Psoas muscle (tissue), 8 donors: ENCODE results near the gene TENM3. TPM values are rescaled to one million over a fixed set of nuclear protein-coding genes. Genes with fewer than 3 reads are reported as not detected.
A peak's percentile ranks its signal among the peaks of the same experiment; 100 is the strongest.

Experiments used
- ATAC-seq, 4 donors: fragments of 200-7000 bp; cut with Tn5 transposase; one replicate each; pipeline ENCODE4 v1.9.1; 2020; ENCODE audit warnings: moderate library complexity in 3 of 4, mild to moderate bottlenecking in 2 of 4
- DNase-seq, 2 donors: peaks; one replicate each; pipeline ENCODE4 v3.0.0-alpha.2; 2020
- H3K27ac ChIP-seq: fragments of 200-600 bp; one replicate; pipeline ENCODE4 v1.8.0; 2022
- H3K27me3 ChIP-seq, 3 donors: fragments of 200-600 bp in 1 of 3; one replicate each; pipeline versions ENCODE4 v1.6.1 to v1.8.0; 2013 to 2022; ENCODE audit warnings: low read length in 2 of 3, mild to moderate bottlenecking in 2 of 3, moderate library complexity in 1 of 3; ENCODE audit not compliant: insufficient read depth in 3 of 3
- H3K36me3 ChIP-seq, 2 donors: fragments of 200-600 bp in 1 of 2; one replicate each; pipeline versions ENCODE4 v1.6.1 to v1.8.0; 2013 to 2022; ENCODE audit warnings: low read depth in 1 of 2, mild to moderate bottlenecking in 1 of 2, moderate library complexity in 1 of 2; ENCODE audit not compliant: insufficient read depth in 1 of 2
- H3K4me1 ChIP-seq: fragments of 200-600 bp; one replicate; pipeline ENCODE4 v1.8.0; 2022
- H3K4me3 ChIP-seq: fragments of 200-600 bp; one replicate; pipeline ENCODE4 v1.8.0; 2022; ENCODE audit warnings: mild to moderate bottlenecking
- H3K9me3 ChIP-seq: fragments of 200-600 bp; one replicate; pipeline ENCODE4 v1.8.0; 2022
- CTCF ChIP-seq: fragments of 200-600 bp; IDR thresholded peaks from one replicate; pipeline ENCODE4 v1.8.0; 2022; ENCODE audit warnings: antibody characterized with exemption
- WGBS, 3 donors: extraction: QIAGEN DNeasy Blood & Tissue Kit; methylation state at CpG; one replicate each; pipeline versions ENCODE4 v1.1.6 to v1.1.7; 2013; 5-methylcytosine and 5-hydroxymethylcytosine counted together
- intact Hi-C, 2 donors: fragments of 100-400 bp; cut with DNase I; formaldehyde crosslinking; loops; one replicate each; pipeline versions ENCODE4 v1.11.0 to v1.14.2; 2022
- polyA plus RNA-seq, 3 donors: library from polyadenylated mRNA; stranded (reverse); fragments of 200-250 nt; gene quantifications; one replicate each; pipeline ENCODE4 v1.2.3, GENCODE V29; 2013
- total RNA-seq, 4 donors: library from RNA; stranded (reverse); fragmentation: NEBNext Ultra II Directional in 2 of 4; extraction: Animal tissue kit (Norgen Biotek cat#: 25700) in 2 of 4; gene quantifications; one replicate each; pipeline versions ENCODE4 v1.2.1 to v1.2.4, GENCODE V29; 2021 to 2023
- donor health status: healthy with polysubstance abuse.
- donor health status: DM: no; HTN: no; CAD: no; lungs with moderate emphysema.
- donor health status: Bipolar disorder and iron deficiency.
- donor health status: healthy.
- donor health status: DM: yes; HTN: yes; CAD: no.
- donor health status: DM: no; HTN: no; CAD: no.
- donor health status: DM: no; HTN: no; CAD: no.
- donor health status: DM: yes; HTN: yes; CAD: no.

Gene TENM3
- total and polyA plus RNA-seq, 7 donors, result 0.48 to 11.6 (median 5.3) TPM

- intact Hi-C loops, result no loop called here
- Histone ChIP-seq H3K9me3 (no peaks in the 10 kb centered on the region), H3K4me1 (peaks cover 21% of the 10 kb centered on the region), H3K27ac (no peak overlapping the region), H3K36me3 (no peaks in the 10 kb centered on the region), H3K27me3 (no peaks in the 10 kb centered on the region), H3K4me3 (no peak overlapping the region)
- 73 to 78% (median 74%) methylated on average over 2 of the region's 2 CpGs for WGBS, 3 donors
- TF ChIP-seq CTCF, result no peak
- no peak for DNase-seq
- ATAC-seq, result no peak
Observed at GRCh38 chr4:182532441-182532840, 289.2 kb downstream of the TENM3 start.

- Histone ChIP-seq H3K4me1 (peaks cover 23% of the 10 kb centered on the region), H3K27ac (no peak overlapping the region), H3K36me3 (no peaks in the 10 kb centered on the region), H3K9me3 (no peaks in the 10 kb centered on the region), H3K27me3 (no peaks in the 10 kb centered on the region), H3K4me3 (no peak overlapping the region)
- DNase-seq (no peak), ATAC-seq (no peak)
- TF ChIP-seq CTCF, result no peak
- 44 to 68% (median 48%) methylated on average over 1 of the region's 1 CpG for WGBS, 3 donors
- intact Hi-C loops, result no loop called here
Observed at GRCh38 chr4:182533964-182534363, 290.8 kb downstream of the TENM3 start.

- H3K4me3 ChIP-seq, result no peak overlapping the region
- no peaks in the 10 kb centered on the region for H3K36me3 ChIP-seq
- H3K9me3 ChIP-seq, result no peaks in the 10 kb centered on the region
- TF ChIP-seq CTCF, result no peak
- H3K4me1 ChIP-seq, result peaks cover 14% of the 10 kb centered on the region
- intact Hi-C loops, result no loop called here
- no peak for DNase-seq
- peak in 1 of 4 donors; percentile 29 for ATAC-seq
- H3K27ac ChIP-seq, result no peak overlapping the region
- WGBS, 3 donors, result 41 to 50% (median 43%) methylated on average over 8 of the region's 8 CpGs
- H3K27me3 ChIP-seq, result no peaks in the 10 kb centered on the region
Observed at GRCh38 chr4:182536221-182536811, 293.1 kb downstream of the TENM3 start.

GRCh38 chr4:182537031-182537795, 294.0 kb downstream of the TENM3 start:
- 54 to 65% (median 58%) methylated on average over 10 of the region's 10 CpGs for WGBS, 3 donors
- no peaks in the 10 kb centered on the region for H3K36me3 ChIP-seq
- intact Hi-C loops, result no loop called here
- H3K4me3 ChIP-seq, result no peak overlapping the region
- DNase-seq, result no peak
- no peak overlapping the region for H3K27ac ChIP-seq
- no peaks in the 10 kb centered on the region for H3K9me3 ChIP-seq
- peaks cover 12% of the 10 kb centered on the region for H3K4me1 ChIP-seq
- no peak for TF ChIP-seq CTCF
- ATAC-seq, result no peak
- H3K27me3 ChIP-seq, result no peaks in the 10 kb centered on the region
